ENCODE measurements around the gene VSNL1.

Gene VSNL1

DNA sequence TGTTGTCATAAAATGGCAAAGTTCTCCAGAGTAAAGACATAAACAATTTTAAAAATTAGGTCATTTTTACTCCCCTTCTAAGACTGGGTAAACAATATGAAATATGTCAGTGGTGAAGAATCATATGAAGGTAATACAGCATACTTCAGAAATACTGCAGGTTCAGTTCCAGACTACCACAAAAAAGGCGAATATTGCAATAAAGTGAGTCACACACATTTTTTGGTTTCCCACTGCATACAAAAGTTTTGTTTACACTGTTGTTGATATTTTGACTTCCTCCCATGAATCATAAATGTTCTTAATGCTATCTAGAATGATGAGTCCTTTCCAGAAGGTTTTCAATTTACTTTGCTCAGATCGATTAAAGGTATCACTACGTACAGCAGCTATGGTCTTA lies 139.6 kb downstream of the VSNL1 start:
- Histone ChIP-seq H3K27me3 (ENCODE audit: insufficient read depth, low read depth, severe bottlenecking) (no peaks in the 10 kb centered on the region), H3K4me3 (ENCODE audit: low read depth, low read length) (no peak overlapping the region), H3K27ac (no peak overlapping the region), H3K36me3 (peaks cover 80% of the 10 kb centered on the region), H3K9me3 (ENCODE audit: severe bottlenecking) (no peaks in the 10 kb centered on the region)
- no peak for TF ChIP-seq CTCF (IDR thresholded peaks at IDR 0.05; ENCODE audit: low read depth, low read length)
- DNase-seq, result no peak

GRCh38 chr2:17682098-17682857 lies 141.8 kb downstream of the VSNL1 start:
- no peaks in the 10 kb centered on the region for H3K27me3 ChIP-seq (ENCODE audit: insufficient read depth, low read depth, severe bottlenecking)
- no peak for DNase-seq
- peaks cover 86% of the 10 kb centered on the region for H3K36me3 ChIP-seq
- no peak overlapping the region for H3K27ac ChIP-seq
- no peaks in the 10 kb centered on the region for H3K9me3 ChIP-seq (ENCODE audit: severe bottlenecking)
- H3K4me3 ChIP-seq (ENCODE audit: low read depth, low read length), result no peak overlapping the region
- TF ChIP-seq CTCF (IDR thresholded peaks at IDR 0.05; ENCODE audit: low read depth, low read length), result no peak

- no peak for TF ChIP-seq CTCF (IDR thresholded peaks at IDR 0.05; ENCODE audit: low read depth, low read length)
- Histone ChIP-seq H3K4me3 (ENCODE audit: low read depth, low read length) (no peak overlapping the region), H3K27ac (no peak overlapping the region), H3K36me3 (peaks cover 85% of the 10 kb centered on the region), H3K9me3 (ENCODE audit: severe bottlenecking) (no peaks in the 10 kb centered on the region), H3K27me3 (ENCODE audit: insufficient read depth, low read depth, severe bottlenecking) (no peaks in the 10 kb centered on the region)
- no peak for DNase-seq
These were observed 143.5 kb downstream of the VSNL1 start for GRCh38 chr2:17683981-17684380.

GRCh38 chr2:17688600-17688999 lies 148.1 kb downstream of the VSNL1 start:
- no peak for DNase-seq
- Histone ChIP-seq H3K27ac (no peak overlapping the region), H3K27me3 (ENCODE audit: insufficient read depth, low read depth, severe bottlenecking) (no peaks in the 10 kb centered on the region), H3K9me3 (ENCODE audit: severe bottlenecking) (no peaks in the 10 kb centered on the region), H3K36me3 (peaks cover 67% of the 10 kb centered on the region), H3K4me3 (ENCODE audit: low read depth, low read length) (no peak overlapping the region)
- no peak for TF ChIP-seq CTCF (IDR thresholded peaks at IDR 0.05; ENCODE audit: low read depth, low read length)

DNA sequence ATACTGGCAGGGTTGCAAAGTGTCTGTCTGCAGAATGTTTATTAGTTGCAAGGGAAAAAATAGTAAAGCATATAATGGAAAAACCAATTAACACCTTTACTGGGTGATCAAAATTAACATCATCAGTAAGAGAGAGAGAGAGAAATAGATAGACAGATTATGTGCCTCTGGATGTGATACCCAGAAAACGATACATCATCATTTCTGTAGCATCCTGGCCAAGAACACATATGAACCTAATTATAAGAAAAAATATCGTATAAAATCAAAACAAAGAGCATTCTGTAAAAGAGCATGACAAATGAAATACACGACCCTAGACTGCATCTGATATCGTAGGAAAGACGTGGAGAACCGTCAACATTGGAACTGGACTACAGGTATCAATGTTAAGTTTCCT lies 148.5 kb downstream of the VSNL1 start:
- no peak overlapping the region for H3K27ac ChIP-seq
- H3K36me3 ChIP-seq, result peaks cover 67% of the 10 kb centered on the region
- no peak for DNase-seq
- no peaks in the 10 kb centered on the region for H3K27me3 ChIP-seq (ENCODE audit: insufficient read depth, low read depth, severe bottlenecking)
- H3K9me3 ChIP-seq (ENCODE audit: severe bottlenecking), result no peaks in the 10 kb centered on the region
- no peak for TF ChIP-seq CTCF (IDR thresholded peaks at IDR 0.05; ENCODE audit: low read depth, low read length)
- no peak overlapping the region for H3K4me3 ChIP-seq (ENCODE audit: low read depth, low read length)

DNA sequence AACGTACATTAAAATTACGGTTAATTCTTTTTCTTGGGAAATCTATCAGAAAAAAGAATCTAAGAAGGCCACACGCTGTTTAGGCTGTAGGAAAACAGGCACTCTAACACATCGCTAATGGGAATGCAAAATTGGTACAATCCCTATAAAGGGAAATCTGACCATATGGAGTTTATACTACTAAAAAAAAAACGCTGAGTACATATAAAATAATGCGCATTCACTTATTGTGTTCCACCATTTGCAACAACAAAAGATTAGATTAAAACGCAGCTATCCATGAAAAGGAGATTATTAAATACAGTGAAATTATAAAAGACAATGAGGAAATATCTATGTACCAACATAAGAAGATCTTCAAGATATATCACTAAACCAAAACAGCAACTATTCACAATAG lies 150.3 kb downstream of the VSNL1 start:
- Histone ChIP-seq H3K27ac (no peak overlapping the region), H3K27me3 (ENCODE audit: insufficient read depth, low read depth, severe bottlenecking) (no peaks in the 10 kb centered on the region), H3K9me3 (ENCODE audit: severe bottlenecking) (no peaks in the 10 kb centered on the region), H3K36me3 (peaks cover 74% of the 10 kb centered on the region), H3K4me3 (ENCODE audit: low read depth, low read length) (no peak overlapping the region)
- no peak for TF ChIP-seq CTCF (IDR thresholded peaks at IDR 0.05; ENCODE audit: low read depth, low read length)
- DNase-seq, result no peak
